ENCODE results near the gene CD6. TPM values are rescaled to one million over a fixed set of nuclear protein-coding genes. Genes with fewer than 3 reads are reported as not detected.

Gene CD6
- total RNA-seq, 3 donors from 2014 or later = 2.3 to 4.3 (median 2.8) TPM

GRCh38 chr11:60950024-60950423, 21.5 kb upstream of the CD6 start:
- DNase-seq (no peak), ATAC-seq (no peak)
- Histone ChIP-seq H3K36me3 (ENCODE audit: low read depth) (no peaks in the 10 kb centered on the region), H3K9me3 (no peaks in the 10 kb centered on the region), H3K4me3 (no peak overlapping the region), H3K4me1 (ENCODE audit: low read depth) (peaks cover 5% of the 10 kb centered on the region)
- TF ChIP-seq CTCF (IDR thresholded peaks at IDR 0.05) = no peak
- intact Hi-C loops (cut with DNase I, micrococcal nuclease) = no loop called here

DNA sequence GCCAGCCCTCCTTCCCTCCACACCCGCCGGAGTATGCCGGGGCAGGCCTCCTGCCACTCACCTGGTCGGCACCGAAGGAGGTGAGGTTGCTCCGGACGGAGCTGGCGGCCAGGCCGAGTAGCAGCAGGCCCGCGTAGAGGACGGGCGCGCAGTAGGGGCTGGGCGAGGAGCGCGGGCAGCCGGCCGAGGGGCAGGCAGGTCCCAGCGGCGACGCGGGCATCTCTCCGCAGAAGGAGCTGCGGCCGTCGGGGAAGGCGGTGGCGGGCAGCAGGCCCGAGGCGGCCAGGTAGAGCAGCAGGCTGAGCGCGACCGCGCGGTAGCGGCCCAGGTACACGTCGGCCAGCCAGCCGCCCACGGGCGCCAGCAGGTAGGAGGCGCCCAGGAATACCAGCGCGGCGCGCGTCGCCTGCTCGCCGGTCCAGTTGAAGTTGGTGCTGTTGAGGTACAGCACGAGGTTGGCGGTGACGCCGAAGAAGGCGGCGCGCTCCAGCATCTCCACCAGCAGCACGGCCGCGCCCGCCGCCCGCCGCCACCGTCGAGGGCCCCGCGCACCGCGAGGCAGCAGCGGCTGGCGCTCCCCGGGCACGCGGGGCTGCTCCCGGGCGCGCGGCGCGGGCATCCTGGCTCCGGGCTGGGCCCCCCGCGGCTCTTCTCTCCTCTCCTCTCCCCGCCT, 20.4 kb upstream of the CD6 start:
- Histone ChIP-seq H3K4me3 (no peak overlapping the region), H3K4me1 (ENCODE audit: low read depth) (peaks cover 5% of the 10 kb centered on the region), H3K9me3 (no peaks in the 10 kb centered on the region), H3K36me3 (ENCODE audit: low read depth) (no peaks in the 10 kb centered on the region)
- intact Hi-C loops (cut with DNase I, micrococcal nuclease) = no loop called here
- ATAC-seq (peak; percentile 28), DNase-seq (peak in 2 of 3 donors; percentile 48 to 65)
- no peak for TF ChIP-seq CTCF (IDR thresholded peaks at IDR 0.05)

GRCh38 chr11:60951606-60951903, 19.9 kb upstream of the CD6 start:
- no peak for TF ChIP-seq CTCF (IDR thresholded peaks at IDR 0.05)
- intact Hi-C loops (cut with DNase I, micrococcal nuclease) = no loop called here
- Histone ChIP-seq H3K4me1 (ENCODE audit: low read depth) (peaks cover 5% of the 10 kb centered on the region), H3K9me3 (no peaks in the 10 kb centered on the region), H3K36me3 (ENCODE audit: low read depth) (no peaks in the 10 kb centered on the region), H3K4me3 (peak overlapping the region; percentile 6)
- ATAC-seq (peak; percentile 18), DNase-seq (no peak)

DNA sequence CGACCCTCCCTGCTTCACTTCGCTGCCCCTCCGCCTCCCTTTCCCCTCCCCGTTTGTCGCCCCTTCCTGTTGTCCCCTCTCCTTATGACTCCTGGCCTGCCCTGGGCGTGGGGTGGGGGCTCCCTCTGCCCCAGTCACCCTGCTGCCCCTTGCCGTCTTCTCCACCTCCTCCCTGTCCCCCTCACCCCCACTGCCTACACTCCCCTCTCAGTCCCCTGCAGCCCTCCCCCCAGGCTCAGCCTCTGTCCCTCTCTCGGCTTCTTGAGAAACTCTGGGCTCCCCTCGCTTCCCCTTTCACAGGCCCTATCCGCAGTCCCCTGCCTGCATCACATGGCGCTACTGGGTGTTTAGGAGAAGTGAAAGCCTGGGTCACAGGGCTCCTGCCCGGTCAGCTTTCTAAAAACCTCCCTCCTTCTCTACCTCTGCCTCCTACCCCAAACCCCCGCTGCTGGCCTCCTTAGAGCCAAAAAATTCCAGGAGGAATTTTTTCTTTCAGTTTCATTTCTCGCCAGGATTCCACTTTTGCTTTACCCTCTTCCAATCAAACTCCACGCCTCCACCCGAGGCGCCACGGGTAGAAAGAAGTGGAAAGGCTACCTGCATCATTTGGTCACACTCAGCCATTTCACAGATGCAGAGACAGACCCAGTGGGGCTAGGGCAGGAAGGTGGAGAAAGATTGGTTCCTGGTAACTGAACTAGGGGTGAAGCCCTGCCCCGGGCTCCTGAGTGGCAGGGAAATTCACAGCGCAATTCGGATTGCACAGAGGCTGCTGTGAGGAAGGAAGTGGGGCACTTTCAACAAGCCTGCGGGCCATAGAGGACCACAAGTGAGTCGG, 19.4 kb upstream of the CD6 start, which contains the start of gene SLC15A3:
Gene SLC15A3 (minus strand): TSS at position 273 of the 838 bp plus-strand sequence. CDS start 625 bp downstream, outside the sequence.
- TF ChIP-seq CTCF (IDR thresholded peaks at IDR 0.05) = no peak
- Histone ChIP-seq H3K36me3 (ENCODE audit: low read depth) (no peaks in the 10 kb centered on the region), H3K4me3 (peak within 1 kb of the TSS; percentile 6), H3K4me1 (ENCODE audit: low read depth) (peaks cover 5% of the 10 kb centered on the region), H3K9me3 (no peaks in the 10 kb centered on the region)
- intact Hi-C loops (cut with DNase I, micrococcal nuclease) = no loop called here
- DNase-seq = peak; percentile 53 to 83 (median 61)
- ATAC-seq = peak; percentile 85

DNA sequence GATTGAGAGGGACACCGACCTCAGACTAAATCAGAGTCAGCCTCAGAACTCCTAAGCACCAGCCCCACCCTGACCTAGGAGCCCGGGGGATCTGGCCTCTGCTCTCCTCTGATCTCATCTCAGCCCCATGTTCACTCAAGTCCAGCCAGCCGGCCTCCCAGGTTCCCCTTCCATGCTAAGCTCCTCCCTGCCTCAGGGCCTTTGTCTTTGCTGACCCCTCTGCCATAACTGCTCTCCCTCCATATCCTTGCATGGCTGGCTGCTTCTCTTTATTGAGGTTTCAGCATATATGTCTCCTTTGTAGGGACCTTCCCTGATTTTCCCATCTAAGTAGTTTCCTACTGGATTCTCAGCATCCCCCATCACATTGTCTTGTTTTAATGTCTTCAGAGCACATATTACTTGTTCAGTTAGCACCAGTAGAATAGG, 18.7 kb upstream of the CD6 start:
- H3K4me1 ChIP-seq (ENCODE audit: low read depth) = peaks cover 5% of the 10 kb centered on the region
- DNase-seq = no peak
- intact Hi-C loops (cut with DNase I, micrococcal nuclease) = no loop called here
- H3K4me3 ChIP-seq = no peak overlapping the region
- no peak for TF ChIP-seq CTCF (IDR thresholded peaks at IDR 0.05)
- H3K9me3 ChIP-seq = no peaks in the 10 kb centered on the region
- no peaks in the 10 kb centered on the region for H3K36me3 ChIP-seq (ENCODE audit: low read depth)
- ATAC-seq = no peak
